Hepatocyte (in vitro differentiated cells): ENCODE data around the gene CDCA3. TPM values are rescaled to one million over a fixed set of nuclear protein-coding genes. Genes with fewer than 3 reads are reported as not detected.

Experiments
- DNase-seq: peaks from one replicate; pipeline ENCODE4 v3.0.0-alpha.2; 2016; ENCODE audit warnings: low spot score
- H2AFZ ChIP-seq: fragments of 200-600 bp; sonication (generic); 2 replicates; pipeline ENCODE4 v1.6.0; 2016; ENCODE audit warnings: antibody characterized with exemption, mild to moderate bottlenecking
- H3K27ac ChIP-seq: fragments of 200-600 bp; sonication (generic); 2 replicates; pipeline ENCODE4 v1.5.1; 2016; ENCODE audit warnings: mild to moderate bottlenecking
- H3K27me3 ChIP-seq: fragments of 200-600 bp; sonication (generic); 2 replicates; pipeline ENCODE4 v1.6.1; 2016
- H3K36me3 ChIP-seq: fragments of 200-600 bp; sonication (generic); replicated peaks from 2 replicates; pipeline ENCODE4 v1.5.1; 2016; ENCODE audit warnings: low read depth; ENCODE audit not compliant: insufficient read depth
- H3K4me1 ChIP-seq: fragments of 200-600 bp; sonication (generic); 2 replicates; pipeline ENCODE4 v1.5.1; 2016; ENCODE audit warnings: mild to moderate bottlenecking, moderate library complexity; ENCODE audit not compliant: insufficient read depth
- H3K4me2 ChIP-seq: fragments of 200-600 bp; sonication (generic); 2 replicates; pipeline ENCODE4 v1.6.0; 2016
- H3K4me3 ChIP-seq: fragments of 200-600 bp; sonication (generic); 2 replicates; pipeline ENCODE4 v1.5.1; 2016; ENCODE audit warnings: mild to moderate bottlenecking
- H3K79me2 ChIP-seq: fragments of 200-600 bp; sonication (generic); 2 replicates; pipeline ENCODE4 v1.6.0; 2017; ENCODE audit warnings: mild to moderate bottlenecking
- H3K9me2 ChIP-seq: fragments of 200-600 bp; sonication (generic); replicated peaks from 2 replicates; pipeline ENCODE4 v1.6.0; 2017; ENCODE audit warnings: mild to moderate bottlenecking; ENCODE audit not compliant: insufficient read depth
- H3K9me3 ChIP-seq: fragments of 200-600 bp; sonication (generic); 2 replicates; pipeline ENCODE4 v1.5.1; 2016; ENCODE audit warnings: low read depth, mild to moderate bottlenecking
- H4K20me1 ChIP-seq: fragments of 200-600 bp; sonication (generic); 2 replicates; pipeline ENCODE4 v1.6.0; 2016; ENCODE audit warnings: mild to moderate bottlenecking; ENCODE audit not compliant: insufficient read depth, poor library complexity, severe bottlenecking
- CTCF ChIP-seq: fragments of 200-600 bp; sonication (generic); IDR thresholded peaks from 2 replicates; pipeline ENCODE4 v1.5.1; 2016; ENCODE audit warnings: antibody characterized with exemption, mild to moderate bottlenecking; ENCODE audit not compliant: poor library complexity
- EZH2 ChIP-seq: fragments of 200-600 bp; sonication (generic); IDR thresholded peaks from 2 replicates; pipeline ENCODE4 v1.6.1; 2016; ENCODE audit warnings: antibody characterized with exemption, mild to moderate bottlenecking, borderline replicate concordance
- EZH2phosphoT487 ChIP-seq: fragments of 200-600 bp; sonication (generic); IDR thresholded peaks from one replicate; pipeline ENCODE4 v1.6.1; 2018; ENCODE audit warnings: antibody characterized with exemption, mild to moderate bottlenecking, low read depth, moderate library complexity; ENCODE audit not compliant: unreplicated experiment, severe bottlenecking
- WGBS: methylation state at CpG from one replicate; pipeline ENCODE4 v1.1.6; 2016; ENCODE audit warnings: low lambda C conversion rate; ENCODE audit errors: missing lambda C conversion rate; 5-methylcytosine and 5-hydroxymethylcytosine counted together
- polyA plus RNA-seq: library from polyadenylated mRNA; unstranded; fragments of >200 nt; fragmentation: Nextera tagmentation; extraction: Ambion mirVana; gene quantifications from 2 replicates; pipeline ENCODE4 v1.2.1, GENCODE V29; 2016
- total RNA-seq: library from RNA; depleted of rRNA; stranded (reverse); fragments of >200 nt; gene quantifications from 2 replicates; pipeline ENCODE4 v1.2.3, GENCODE V29; 2014

The CDCA3 gene
- total RNA-seq = 7.5 and 8.5 TPM in 2 replicates
- polyA plus RNA-seq = 18.2 and 20.6 TPM in 2 replicates

DNA sequence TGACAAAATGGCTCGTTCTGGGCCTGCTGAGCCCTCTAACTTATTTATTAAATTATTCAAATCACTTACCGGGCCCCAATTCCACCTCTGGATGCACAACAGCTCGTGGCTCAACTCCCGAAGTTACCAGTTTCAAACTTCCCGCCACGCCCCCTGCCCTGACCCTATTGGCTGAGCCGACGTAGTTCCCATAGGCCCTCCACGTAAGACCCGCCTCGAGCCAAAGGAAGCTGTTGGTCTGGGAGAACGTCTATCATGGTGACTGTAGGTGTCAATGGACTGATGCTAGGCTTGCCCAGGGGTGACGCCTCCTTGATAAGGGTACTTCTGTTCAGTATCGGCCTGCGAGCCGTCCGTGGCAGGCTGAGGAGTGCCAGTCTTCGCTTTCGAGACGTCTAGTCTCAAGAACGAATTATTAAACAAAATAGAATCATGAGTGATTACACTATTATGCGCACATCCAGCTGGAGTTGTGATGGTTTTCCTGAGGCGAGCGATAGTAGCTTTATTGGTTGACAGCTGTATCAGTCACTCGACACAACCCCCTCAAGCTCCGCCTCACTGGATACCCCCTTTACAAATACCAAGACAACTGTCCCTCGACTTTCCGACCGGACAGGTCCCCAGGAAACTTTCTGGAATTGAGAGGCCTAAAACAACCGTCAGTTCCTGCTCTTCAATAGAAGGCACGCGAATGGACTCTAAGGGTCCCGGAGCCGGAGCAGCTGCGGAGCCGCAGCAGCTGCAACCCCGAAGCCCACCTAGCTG lies at the start of gene CDCA3:
Gene CDCA3 (minus strand): TSS at position 134 of the 768 bp plus-strand sequence. CDS start 334 bp downstream, outside the sequence.
- no peaks in the 10 kb centered on the region for H3K9me2 ChIP-seq
- peaks cover 13% of the 10 kb centered on the region for H3K4me1 ChIP-seq
- no peaks in the 10 kb centered on the region for H3K36me3 ChIP-seq
- no peaks in the 10 kb centered on the region for H3K9me3 ChIP-seq
- peak within 1 kb of the TSS; percentile 89 for H3K27ac ChIP-seq
- peak within 1 kb of the TSS; percentile 22 for H3K4me3 ChIP-seq
- peaks cover 27% of the 10 kb centered on the region for H3K79me2 ChIP-seq
- TF ChIP-seq CTCF (no peak), EZH2 (no peak), EZH2phosphoT487 (no peak)
- no peaks in the 10 kb centered on the region for H3K27me3 ChIP-seq
- no peaks in the 10 kb centered on the region for H4K20me1 ChIP-seq
- peak; percentile 97 for DNase-seq
- H2AFZ ChIP-seq = peak within 1 kb of the TSS; percentile 67
- WGBS = under 1% methylated on average over 37 of the region's 37 CpGs
- H3K4me2 ChIP-seq = peak within 1 kb of the TSS; percentile 76

- H3K9me2 ChIP-seq = no peaks in the 10 kb centered on the region
- no peak overlapping the region for H3K4me3 ChIP-seq
- peaks cover 8% of the 10 kb centered on the region for H3K4me1 ChIP-seq
- 79% methylated on average over 10 of the region's 10 CpGs for WGBS
- no peaks in the 10 kb centered on the region for H4K20me1 ChIP-seq
- no peaks in the 10 kb centered on the region for H3K27me3 ChIP-seq
- H3K79me2 ChIP-seq = no peaks in the 10 kb centered on the region
- no peak overlapping the region for H3K27ac ChIP-seq
- no peak overlapping the region for H2AFZ ChIP-seq
- H3K9me3 ChIP-seq = no peaks in the 10 kb centered on the region
- TF ChIP-seq EZH2 = no peak
- TF ChIP-seq CTCF = no peak
- TF ChIP-seq EZH2phosphoT487 = no peak
- DNase-seq = no peak
- H3K4me2 ChIP-seq = no peak overlapping the region
- H3K36me3 ChIP-seq = no peaks in the 10 kb centered on the region
Measured at GRCh38 chr12:6899837-6900519, 48.9 kb upstream of the CDCA3 start.

- 92% methylated on average over 5 of the region's 5 CpGs for WGBS
- Histone ChIP-seq H2AFZ (no peak overlapping the region), H3K4me2 (no peak overlapping the region), H3K4me3 (no peak overlapping the region), H4K20me1 (no peaks in the 10 kb centered on the region), H3K27me3 (no peaks in the 10 kb centered on the region), H3K79me2 (no peaks in the 10 kb centered on the region), H3K9me2 (no peaks in the 10 kb centered on the region), H3K27ac (no peak overlapping the region), H3K36me3 (no peaks in the 10 kb centered on the region), H3K9me3 (no peaks in the 10 kb centered on the region), H3K4me1 (peaks cover 8% of the 10 kb centered on the region)
- DNase-seq = no peak
- TF ChIP-seq EZH2 = no peak
Measured at GRCh38 chr12:6899427-6899826, 48.3 kb upstream of the CDCA3 start.

DNA sequence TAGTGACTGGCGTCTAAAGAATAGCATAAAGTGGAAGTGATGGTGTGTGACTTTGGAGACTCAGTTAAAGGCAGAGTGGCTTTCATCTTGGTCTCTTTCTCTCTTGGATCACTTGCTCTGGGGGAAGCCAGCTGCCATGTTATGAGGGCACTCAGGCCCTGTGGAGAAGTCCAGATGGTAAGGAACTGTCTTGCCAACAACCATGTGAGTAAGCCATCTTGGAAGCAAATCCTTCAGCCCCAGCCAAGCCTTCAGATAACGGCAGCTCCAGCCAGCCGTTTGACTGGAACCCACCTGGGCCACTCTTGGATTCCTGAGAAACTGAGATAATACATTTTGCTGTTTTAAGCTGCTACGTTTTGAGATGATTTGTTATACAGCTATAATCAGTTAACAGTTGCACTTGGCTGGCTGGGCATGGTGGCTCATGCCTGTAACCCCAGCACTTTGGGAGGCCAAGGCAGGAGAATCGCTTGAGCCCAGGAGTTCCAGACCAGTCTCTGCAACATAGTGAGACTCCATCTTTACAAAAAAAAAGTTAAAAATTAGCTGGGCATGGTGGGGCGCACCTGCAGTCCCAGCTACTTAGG lies 45.9 kb upstream of the CDCA3 start:
- H3K4me1 ChIP-seq = no peaks in the 10 kb centered on the region
- 94% methylated on average over 6 of the region's 6 CpGs for WGBS
- H4K20me1 ChIP-seq = no peaks in the 10 kb centered on the region
- no peaks in the 10 kb centered on the region for H3K36me3 ChIP-seq
- H3K27me3 ChIP-seq = no peaks in the 10 kb centered on the region
- H2AFZ ChIP-seq = no peak overlapping the region
- TF ChIP-seq CTCF (no peak), EZH2 (no peak), EZH2phosphoT487 (no peak)
- no peak overlapping the region for H3K27ac ChIP-seq
- H3K9me3 ChIP-seq = no peaks in the 10 kb centered on the region
- peaks cover 3% of the 10 kb centered on the region for H3K79me2 ChIP-seq
- no peaks in the 10 kb centered on the region for H3K9me2 ChIP-seq
- no peak overlapping the region for H3K4me2 ChIP-seq
- DNase-seq = no peak
- no peak overlapping the region for H3K4me3 ChIP-seq
